Esophagus squamous epithelium (tissue), 4 donors: ENCODE results near the gene FAM131B.

Experiments used
- CTCF ChIP-seq, 6 experiments: fragments of 450-650 bp in 4 of 6; fragments of 200-600 bp in 2 of 6; sonication (generic) in 2 of 6; IDR thresholded peaks; one replicate each; pipeline ENCODE4 v1.5.1; 2016 to 2019; ENCODE audit warnings: antibody characterized with exemption in 6 of 6, mild to moderate bottlenecking in 4 of 6, moderate library complexity in 4 of 6
- POLR2A ChIP-seq, 4 donors: fragments of 450-650 bp; IDR thresholded peaks; one replicate each; pipeline ENCODE4 v1.6.1; 2017; ENCODE audit warnings: antibody characterized with exemption in 4 of 4, mild to moderate bottlenecking in 4 of 4, moderate library complexity in 3 of 4

- no peak for TF ChIP-seq CTCF (IDR thresholded peaks at IDR 0.05)
- TF ChIP-seq POLR2A (IDR thresholded peaks at IDR 0.05): no peak
Measured at GRCh38 chr7:143394068-143394467, 31.6 kb upstream of the FAM131B start.
